GM18858 (cell line): Measurements from ENCODE around the gene GIMD1.

ENCODE experiments used
- ATAC-seq: cut with Tn5 transposase; IDR thresholded peaks from one replicate; pipeline ENCODE4 v1.9.1; 2021; ENCODE audit not compliant: unreplicated experiment

GIMD1 gene

GRCh38 chr4:106315968-106316772 lies 52.4 kb downstream of the GIMD1 start, which contains the start of the genes AIMP1 and TBCK:
Gene AIMP1, plus strand, starts transcription at chr4:106316550. Its CDS starts 8,460 bp downstream, at chr4:106325010.
Gene TBCK, minus strand, starts transcription at chr4:106316209. Its CDS starts 7,249 bp downstream, at chr4:106308960.
- peak; percentile 80 for ATAC-seq

- ATAC-seq: peak; percentile 16
These were observed 53.1 kb downstream of the GIMD1 start for GRCh38 chr4:106315476-106315967.

DNA sequence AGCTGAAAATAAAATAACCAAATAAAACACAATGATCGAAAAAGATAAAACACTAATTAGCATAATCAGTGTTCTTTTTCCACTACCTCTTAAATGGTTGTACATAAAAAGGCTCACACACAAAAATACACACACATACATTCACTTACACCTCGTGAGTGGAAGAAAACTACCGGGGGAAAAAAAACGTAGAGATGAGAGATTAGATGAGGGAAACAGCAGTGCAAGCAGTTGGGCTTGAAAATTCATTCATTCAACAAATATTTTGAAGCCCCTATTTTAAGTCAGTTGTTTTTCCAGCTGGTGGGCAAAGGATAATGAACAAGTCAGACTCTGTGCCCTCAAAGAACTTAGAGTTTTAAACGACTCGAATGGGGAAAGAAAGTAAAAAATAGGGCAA lies 53.6 kb downstream of the GIMD1 start:
- ATAC-seq: no peak

DNA sequence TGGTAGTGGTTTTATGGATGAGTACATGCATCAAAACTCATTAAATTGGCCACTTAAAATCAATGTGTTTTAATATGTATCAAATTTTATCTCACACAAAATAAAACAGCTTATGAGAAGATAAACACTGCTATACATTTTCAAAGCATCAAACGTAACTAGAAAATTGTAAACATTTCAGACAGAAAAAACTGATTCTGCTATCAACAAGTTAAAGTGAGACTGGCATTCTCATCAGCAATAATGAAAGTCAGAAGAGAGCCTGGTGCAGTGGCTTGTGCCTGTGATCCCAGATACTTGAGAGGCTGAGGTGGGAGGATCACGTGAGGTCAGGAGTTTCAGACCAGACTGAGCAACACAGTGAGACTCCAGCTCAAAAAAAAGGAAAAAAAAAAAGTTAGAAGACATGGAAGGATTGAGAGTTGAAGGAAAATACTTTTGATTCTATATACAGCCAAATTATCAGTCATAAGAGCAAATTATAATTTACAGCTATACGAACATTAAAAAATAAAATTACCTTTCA lies 55.5 kb downstream of the GIMD1 start:
- ATAC-seq: no peak

DNA sequence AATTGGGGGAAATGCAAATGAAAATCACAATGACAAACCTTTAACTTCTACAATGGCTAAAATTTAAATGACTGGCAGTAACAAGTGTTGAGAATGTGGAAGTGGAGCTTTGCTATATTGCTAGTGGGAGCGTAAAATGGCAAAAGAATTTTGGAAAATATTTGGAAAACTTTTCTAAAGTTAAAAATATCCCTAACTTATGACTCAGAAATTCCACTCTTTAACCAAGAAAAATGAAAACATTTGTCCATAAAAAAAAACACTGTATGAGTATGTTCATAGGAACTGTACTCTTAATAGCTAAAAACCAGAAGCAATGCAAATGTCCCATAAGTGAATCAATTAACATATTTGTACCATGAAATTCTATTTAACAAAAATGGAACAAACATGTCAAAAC lies 56.2 kb downstream of the GIMD1 start:
- ATAC-seq: no peak
